NCI-H2029 treated with DMSO at 0.1 percent for 48 hours (cell line): ENCODE data around the gene MARCHF9.
"Not testable (repeated sequence)": the region's sequence is repeated elsewhere in the genome, so short reads cannot be mapped to it uniquely, and the experiment has no call there.

ENCODE experiments used
- DNase-seq: peaks from one replicate; lab custom pipeline; 2025; lab: John Stamatoyannopoulos, UW

MARCHF9 gene, protein sequence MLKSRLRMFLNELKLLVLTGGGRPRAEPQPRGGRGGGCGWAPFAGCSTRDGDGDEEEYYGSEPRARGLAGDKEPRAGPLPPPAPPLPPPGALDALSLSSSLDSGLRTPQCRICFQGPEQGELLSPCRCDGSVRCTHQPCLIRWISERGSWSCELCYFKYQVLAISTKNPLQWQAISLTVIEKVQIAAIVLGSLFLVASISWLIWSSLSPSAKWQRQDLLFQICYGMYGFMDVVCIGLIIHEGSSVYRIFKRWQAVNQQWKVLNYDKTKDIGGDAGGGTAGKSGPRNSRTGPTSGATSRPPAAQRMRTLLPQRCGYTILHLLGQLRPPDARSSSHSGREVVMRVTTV

GRCh38 chr12:57754411-57755193 is at the start of gene MARCHF9:
Gene MARCHF9 (plus strand): TSS chr12:57755103. CDS start chr12:57755529, 426 bp downstream.
- DNase-seq = peak; percentile 83

DNA sequence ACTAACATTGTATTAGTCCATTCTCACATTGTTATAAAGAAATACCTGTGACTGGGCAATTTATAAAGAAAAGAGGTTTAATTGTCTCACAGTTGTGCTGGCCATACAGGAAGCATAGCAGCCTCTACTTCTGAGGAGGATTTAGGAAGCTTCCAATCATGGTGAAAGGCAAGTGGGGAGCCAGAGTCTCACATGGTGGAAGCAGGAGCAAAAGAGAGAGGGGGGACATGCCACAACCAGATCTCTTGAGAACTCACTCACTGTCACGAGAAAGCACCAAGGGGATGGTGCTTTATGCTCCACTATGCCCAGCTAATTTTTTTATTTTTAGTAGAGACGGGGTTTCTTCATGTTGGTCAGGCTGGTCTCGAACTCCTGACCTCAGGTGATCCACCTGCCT is 47.7 kb upstream of the MARCHF9 start:
- no peak for DNase-seq

- no peak for DNase-seq
Measured at GRCh38 chr12:57708296-57708695, 46.6 kb upstream of the MARCHF9 start.

DNA sequence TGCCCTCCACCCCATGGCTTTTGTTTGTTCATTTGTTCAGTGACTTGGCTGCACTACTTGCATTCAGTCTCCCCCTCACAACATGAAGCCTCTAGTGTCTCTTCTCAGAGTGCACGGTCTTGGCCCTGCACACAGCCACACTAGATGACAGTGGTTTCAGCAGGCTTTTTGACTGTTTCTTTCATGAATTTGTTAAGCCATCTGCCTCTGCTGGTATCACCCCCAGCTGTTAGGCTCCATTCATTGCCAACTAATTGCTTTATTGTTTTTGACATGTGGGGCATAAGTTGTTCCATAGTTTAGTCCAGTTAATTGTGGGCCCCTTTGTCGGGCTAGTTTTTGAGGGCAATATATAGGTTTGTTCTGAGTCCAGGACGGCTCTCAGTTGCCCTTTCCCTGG is 42.2 kb upstream of the MARCHF9 start:
- no peak for DNase-seq

DNA sequence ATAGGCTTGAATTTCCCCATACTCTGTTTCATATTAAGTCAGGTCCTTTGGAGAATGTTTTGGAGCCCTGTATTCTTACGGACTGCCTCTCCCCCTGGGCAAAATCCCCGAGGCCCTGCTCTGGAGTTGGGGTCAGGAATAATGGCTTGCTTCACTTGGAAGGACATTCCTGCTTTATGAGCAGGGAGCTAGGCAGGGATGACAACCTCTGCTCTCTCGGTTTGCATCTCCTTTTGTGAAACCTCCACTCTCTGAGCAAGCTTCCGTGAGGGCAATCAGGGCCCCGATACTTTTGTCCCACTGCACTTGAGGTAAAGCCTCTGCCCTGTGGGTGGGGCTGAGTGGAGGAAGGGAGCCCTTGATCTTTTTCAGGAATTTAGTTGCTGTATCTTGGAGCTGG is 41.7 kb upstream of the MARCHF9 start:
- DNase-seq = no peak

DNA sequence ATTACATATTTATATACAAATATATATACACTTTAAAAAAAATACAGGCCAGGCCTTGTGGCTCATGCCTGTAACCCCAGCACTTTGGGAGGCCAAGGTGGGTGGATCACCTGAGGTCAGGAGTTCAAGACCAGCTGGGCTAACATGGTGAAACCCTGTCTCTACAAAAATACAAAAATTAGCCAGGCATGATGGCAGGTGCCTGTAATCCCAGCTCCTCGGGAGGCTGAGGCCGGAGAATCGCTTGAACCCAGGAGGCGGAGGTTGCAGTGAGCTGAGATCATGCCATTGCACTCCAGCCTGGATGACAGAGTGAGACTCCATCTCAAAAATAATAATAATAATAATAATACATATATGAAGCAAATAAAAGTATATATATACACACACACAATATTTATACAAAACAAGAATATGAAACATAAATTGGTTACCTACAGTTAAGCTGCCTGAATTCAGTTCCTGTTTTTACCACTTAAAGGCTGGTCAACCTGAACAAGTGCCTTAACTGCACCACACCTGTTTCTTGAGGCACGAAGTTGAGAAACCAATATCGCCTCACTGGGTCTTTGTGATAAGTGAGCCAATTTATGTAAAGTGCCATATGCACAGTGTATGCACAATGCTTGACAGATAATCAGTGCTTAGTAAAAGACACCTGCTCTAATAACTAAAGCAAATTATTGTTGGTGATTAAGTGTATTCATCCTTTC is 39.7 kb upstream of the MARCHF9 start:
- not testable (repeated sequence) for DNase-seq

DNA sequence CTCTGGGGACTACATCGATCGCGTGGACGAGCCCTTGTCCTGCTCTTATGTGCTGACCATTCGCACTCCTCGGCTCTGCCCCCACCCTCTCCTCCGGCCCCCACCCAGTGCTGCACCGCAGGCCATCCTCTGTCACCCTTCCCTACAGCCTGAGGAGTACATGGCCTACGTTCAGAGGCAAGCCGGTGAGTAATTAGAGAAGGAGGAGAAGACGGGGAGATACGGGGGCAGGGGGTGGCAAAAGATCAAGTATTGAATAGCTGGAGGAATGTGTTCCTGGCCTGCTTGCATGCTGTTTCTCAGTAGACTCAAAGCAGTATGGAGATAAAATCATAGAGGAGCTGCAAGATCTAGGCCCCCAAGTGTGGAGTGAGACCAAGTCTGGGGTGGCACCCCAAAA is 39.1 kb upstream of the MARCHF9 start:
- DNase-seq = no peak

DNA sequence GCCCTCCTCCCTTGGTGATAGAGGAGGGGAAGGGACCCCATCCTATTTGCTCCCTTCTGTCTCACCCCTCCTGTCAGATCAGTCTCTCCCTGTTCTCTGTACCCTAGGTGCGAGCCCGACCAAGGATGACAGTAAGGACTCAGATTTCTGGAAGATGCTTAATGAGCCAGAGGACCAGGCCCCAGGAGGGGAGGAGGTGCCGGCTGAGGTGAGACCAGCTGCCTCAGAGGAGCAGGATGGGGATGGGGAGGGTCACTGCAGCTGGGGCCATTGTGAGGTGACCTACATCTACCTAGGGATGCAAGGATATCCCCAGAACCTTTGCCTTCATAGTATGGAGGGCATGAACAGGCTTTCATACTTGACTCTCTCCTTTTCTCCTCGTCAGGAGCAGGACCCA is 38.6 kb upstream of the MARCHF9 start:
- no peak for DNase-seq

GRCh38 chr12:57717131-57717530 is 37.8 kb upstream of the MARCHF9 start:
- DNase-seq = no peak

- DNase-seq = no peak
Measured at GRCh38 chr12:57717846-57718640, 36.9 kb upstream of the MARCHF9 start.

GRCh38 chr12:57718641-57719528 is 36.0 kb upstream of the MARCHF9 start:
- no peak for DNase-seq

GRCh38 chr12:57719777-57720605 is 34.9 kb upstream of the MARCHF9 start:
- no peak for DNase-seq

DNA sequence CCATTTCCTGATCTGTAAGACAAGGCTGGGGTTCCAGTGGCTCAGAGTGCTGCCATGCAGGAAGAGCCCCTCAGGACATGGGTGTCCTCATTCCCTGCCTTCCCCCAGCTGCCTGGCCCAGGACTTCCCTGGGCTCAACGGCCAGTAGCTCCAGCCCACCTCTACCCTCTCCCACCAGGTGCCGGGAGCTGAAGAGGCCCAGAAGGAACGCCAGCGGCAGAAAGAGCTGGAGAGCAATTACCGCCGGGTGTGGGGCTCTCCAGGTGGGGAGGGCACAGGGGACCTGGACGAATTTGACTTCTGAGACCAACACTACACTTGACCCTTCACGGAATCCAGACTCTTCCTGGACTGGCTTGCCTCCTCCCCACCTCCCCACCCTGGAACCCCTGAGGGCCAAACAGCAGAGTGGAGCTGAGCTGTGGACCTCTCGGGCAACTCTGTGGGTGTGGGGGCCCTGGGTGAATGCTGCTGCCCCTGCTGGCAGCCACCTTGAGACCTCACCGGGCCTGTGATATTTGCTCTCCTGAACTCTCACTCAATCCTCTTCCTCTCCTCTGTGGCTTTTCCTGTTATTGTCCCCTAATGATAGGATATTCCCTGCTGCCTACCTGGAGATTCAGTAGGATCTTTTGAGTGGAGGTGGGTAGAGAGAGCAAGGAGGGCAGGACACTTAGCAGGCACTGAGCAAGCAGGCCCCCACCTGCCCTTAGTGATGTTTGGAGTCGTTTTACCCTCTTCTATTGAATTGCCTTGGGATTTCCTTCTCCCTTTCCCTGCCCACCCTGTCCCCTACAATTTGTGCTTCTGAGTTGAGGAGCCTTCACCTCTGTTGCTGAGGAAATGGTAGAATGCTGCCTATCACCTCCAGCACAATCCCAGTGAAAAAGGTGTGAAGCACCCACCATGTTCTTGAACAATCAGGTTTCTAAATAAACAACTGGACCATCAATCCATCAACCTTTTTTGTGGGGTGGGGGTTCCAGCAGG is 34.0 kb upstream of the MARCHF9 start:
- DNase-seq = no peak

GRCh38 chr12:57721846-57722608 is 32.9 kb upstream of the MARCHF9 start:
- not testable (repeated sequence) for DNase-seq

GRCh38 chr12:57722716-57723629 is 31.9 kb upstream of the MARCHF9 start:
- DNase-seq = no peak

- DNase-seq = no peak
Measured at GRCh38 chr12:57723630-57723962, 31.3 kb upstream of the MARCHF9 start.
